Trophoblast cell (in vitro differentiated cells and primary cell): ENCODE measurements around the gene ENPP3. TPM values are rescaled to one million over a fixed set of nuclear protein-coding genes. Genes with fewer than 3 reads are reported as not detected.

Source experiments
- DNase-seq, 2 donors: peaks; one replicate each; pipeline ENCODE4 v3.0.0-alpha.2; 2016
- H2AFZ ChIP-seq: 2 replicates; pipeline ENCODE4 v1.6.1; 2013; ENCODE audit warnings: low read length, moderate library complexity, mild to moderate bottlenecking; ENCODE audit not compliant: insufficient read depth, poor library complexity
- H2AK5ac ChIP-seq: 2 replicates; pipeline ENCODE4 v1.6.1; 2013; ENCODE audit warnings: mild to moderate bottlenecking, low read length
- H2BK120ac ChIP-seq: 2 replicates; pipeline ENCODE4 v1.6.1; 2013; ENCODE audit warnings: low read length, mild to moderate bottlenecking, moderate library complexity; ENCODE audit not compliant: insufficient read depth, poor library complexity
- H2BK12ac ChIP-seq: 2 replicates; pipeline ENCODE4 v1.6.1; 2013; ENCODE audit warnings: mild to moderate bottlenecking, low read length, moderate library complexity
- H2BK5ac ChIP-seq: 2 replicates; pipeline ENCODE4 v1.6.1; 2013; ENCODE audit warnings: low read length, low read depth, moderate library complexity, mild to moderate bottlenecking; ENCODE audit not compliant: poor library complexity
- H3K14ac ChIP-seq: 2 replicates; pipeline ENCODE4 v1.6.1; 2013; ENCODE audit warnings: mild to moderate bottlenecking, low read length
- H3K18ac ChIP-seq: 2 replicates; pipeline ENCODE4 v1.6.1; 2013; ENCODE audit warnings: mild to moderate bottlenecking, low read length
- H3K23ac ChIP-seq: 2 replicates; pipeline ENCODE4 v1.6.1; 2013; ENCODE audit warnings: low read length
- H3K27ac ChIP-seq: 2 replicates; pipeline ENCODE4 v1.5.1; 2013; ENCODE audit warnings: low read depth, mild to moderate bottlenecking, inconsistent platforms, low read length, moderate library complexity
- H3K27me3 ChIP-seq: 2 replicates; pipeline ENCODE4 v1.6.1; 2013; ENCODE audit warnings: inconsistent platforms, mild to moderate bottlenecking, low read length, moderate library complexity; ENCODE audit not compliant: insufficient read depth
- H3K36me3 ChIP-seq, 2 experiments: 1 replicate in 1 of 2; 2 replicates in 1 of 2; pipeline ENCODE4 v1.6.1; 2013; ENCODE audit warnings: low read length in 2 of 2, mild to moderate bottlenecking in 2 of 2, moderate library complexity in 1 of 2; ENCODE audit not compliant: insufficient read depth in 2 of 2, control insufficient read depth in 1 of 2
- H3K4ac ChIP-seq: 2 replicates; pipeline ENCODE4 v1.6.1; 2013; ENCODE audit warnings: low read depth, mild to moderate bottlenecking, low read length, moderate library complexity
- H3K4me1 ChIP-seq, 2 experiments: 1 replicate in 1 of 2; 2 replicates in 1 of 2; pipeline ENCODE4 v1.6.1; 2013; ENCODE audit warnings: low read length in 2 of 2, mild to moderate bottlenecking in 2 of 2, moderate library complexity in 1 of 2; ENCODE audit not compliant: insufficient read depth in 2 of 2, control insufficient read depth in 1 of 2
- H3K4me2 ChIP-seq: 2 replicates; pipeline ENCODE4 v1.6.1; 2013; ENCODE audit warnings: inconsistent platforms, mild to moderate bottlenecking, low read length, moderate library complexity
- H3K4me3 ChIP-seq: 2 replicates; pipeline ENCODE4 v1.5.1; 2013; ENCODE audit warnings: mild to moderate bottlenecking, low read depth, low read length, inconsistent platforms
- H3K79me1 ChIP-seq: one replicate; pipeline ENCODE4 v1.6.1; 2013; ENCODE audit warnings: low read length
- H3K79me2 ChIP-seq: 2 replicates; pipeline ENCODE4 v1.6.1; 2013; ENCODE audit warnings: low read length, mild to moderate bottlenecking; ENCODE audit not compliant: control insufficient read depth, insufficient read depth, poor library complexity
- H3K9ac ChIP-seq: 2 replicates; pipeline ENCODE4 v1.6.1; 2013; ENCODE audit warnings: mild to moderate bottlenecking, low read length
- H3K9me3 ChIP-seq: 2 replicates; pipeline ENCODE4 v1.6.1; 2013; ENCODE audit warnings: low read depth, mild to moderate bottlenecking, control low read depth, inconsistent platforms, low read length; ENCODE audit not compliant: insufficient read depth
- H4K12ac ChIP-seq: 2 replicates; pipeline ENCODE4 v1.6.1; 2013; ENCODE audit warnings: low read depth, mild to moderate bottlenecking, low read length, moderate library complexity
- H4K8ac ChIP-seq: 2 replicates; pipeline ENCODE4 v1.6.1; 2013; ENCODE audit warnings: low read depth, mild to moderate bottlenecking, low read length, moderate library complexity
- H4K91ac ChIP-seq: one replicate; pipeline ENCODE4 v1.6.1; 2013; ENCODE audit warnings: low read depth, mild to moderate bottlenecking, low read length, moderate library complexity
- WGBS: extraction: QIAGEN DNeasy Blood & Tissue Kit; methylation state at CpG from one replicate; pipeline ENCODE4 v1.1.7; 2013; ENCODE audit warnings: missing lambda C conversion rate; ENCODE audit not compliant: insufficient read length, insufficient coverage; ENCODE audit errors: extremely low coverage; 5-methylcytosine and 5-hydroxymethylcytosine counted together
- polyA plus RNA-seq: library from polyadenylated mRNA; stranded (reverse); fragments of 200-250 nt; gene quantifications from 2 replicates; pipeline ENCODE4 v1.2.3, GENCODE V29; 2013

The ENPP3 gene
- 0.01 and 0.03 TPM in 2 replicates for polyA plus RNA-seq

DNA sequence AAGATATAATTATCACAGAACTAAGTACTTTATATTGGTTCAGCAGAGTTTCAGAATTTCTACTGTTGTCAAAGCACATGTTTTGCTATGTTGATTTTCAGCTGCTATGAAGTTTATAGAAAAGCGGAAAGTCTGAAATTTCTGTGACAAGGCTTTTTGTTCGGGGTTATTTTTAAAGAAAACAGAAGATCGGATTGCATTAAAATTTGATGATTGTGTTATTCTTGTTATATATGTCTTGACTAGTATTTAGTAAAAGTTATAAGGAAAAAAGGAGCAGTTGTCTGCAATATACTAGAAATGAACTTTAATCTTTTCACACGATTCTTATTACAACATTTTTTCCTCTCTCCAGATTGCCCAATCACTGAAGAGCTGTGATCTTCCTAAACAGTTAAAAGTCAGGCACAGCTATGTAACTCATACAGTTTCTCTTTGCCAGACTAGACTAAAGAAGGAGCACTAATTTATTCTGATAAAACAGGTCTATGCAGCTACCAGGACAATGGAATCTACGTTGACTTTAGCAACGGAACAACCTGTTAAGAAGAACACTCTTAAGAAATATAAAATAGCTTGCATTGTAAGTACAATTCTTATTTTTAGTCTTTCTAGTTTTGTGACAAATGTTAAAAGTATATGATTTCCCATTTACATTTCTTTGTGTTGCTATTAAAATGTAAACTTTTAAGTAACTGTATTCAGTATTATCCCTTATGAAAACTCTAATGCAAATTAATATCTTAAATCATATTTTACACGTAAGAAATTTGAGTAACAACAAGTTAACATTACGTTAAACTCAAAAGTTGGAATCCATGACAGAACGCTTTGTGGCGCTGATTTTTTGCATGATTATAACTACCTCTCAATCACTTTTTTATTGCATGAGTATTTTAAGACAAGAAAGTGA lies at the start of gene ENPP3:
Gene ENPP3, plus strand, starts transcription at position 423 of the 913 bp plus-strand sequence. Its CDS starts 83 bp downstream, at position 506.
- Histone ChIP-seq H3K4me1 (no peaks in the 10 kb centered on the region), H3K18ac (no peak within 1 kb of the TSS), H3K27ac (no peak within 1 kb of the TSS), H4K8ac (no peak within 1 kb of the TSS), H3K9me3 (no peaks in the 10 kb centered on the region), H2BK5ac (no peak within 1 kb of the TSS), H3K23ac (no peak within 1 kb of the TSS), H3K4me3 (no peak within 1 kb of the TSS), H3K14ac (no peak within 1 kb of the TSS), H3K4me2 (no peak within 1 kb of the TSS), H3K36me3 (no peaks in the 10 kb centered on the region), H4K12ac (no peak within 1 kb of the TSS), H3K9ac (no peak within 1 kb of the TSS), H2AFZ (no peak within 1 kb of the TSS), H2BK120ac (no peak within 1 kb of the TSS), H4K91ac (no peak within 1 kb of the TSS), H3K27me3 (no peaks in the 10 kb centered on the region), H3K4ac (no peak within 1 kb of the TSS), H2AK5ac (no peak within 1 kb of the TSS), H3K79me2 (no peaks in the 10 kb centered on the region), H2BK12ac (no peak within 1 kb of the TSS), H3K79me1 (no peaks in the 10 kb centered on the region)
- WGBS = no CpG with 5 or more reads among the region's 10 CpGs
- no peak for DNase-seq

DNA sequence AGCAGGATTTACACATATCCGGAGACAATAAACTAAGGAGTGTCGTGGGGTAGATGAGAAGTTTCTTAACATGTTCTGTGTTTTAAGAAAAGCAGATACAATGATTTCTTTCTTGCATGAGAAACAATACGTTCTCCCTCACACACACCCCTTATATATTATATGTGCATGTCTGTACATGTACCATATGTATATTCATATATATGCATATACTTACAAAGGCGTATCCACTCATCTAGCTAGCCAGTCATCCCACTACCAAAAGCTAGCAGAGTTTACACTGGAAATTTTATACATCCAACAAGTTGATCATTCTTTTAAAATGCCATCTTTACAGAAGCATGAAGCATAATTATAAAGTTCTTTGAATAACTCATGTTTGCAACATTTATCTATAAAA lies 49.2 kb upstream of the ENPP3 start:
- H3K9me3 ChIP-seq = no peaks in the 10 kb centered on the region
- no peak for DNase-seq

GRCh38 chr6:131588643-131589042 lies 48.5 kb upstream of the ENPP3 start:
- Histone ChIP-seq H3K4me2 (no peak overlapping the region), H3K36me3 (peaks cover 21% of the 10 kb centered on the region in 2 experiments), H3K14ac (no peak overlapping the region), H4K91ac (no peak overlapping the region), H3K9me3 (no peaks in the 10 kb centered on the region), H3K4ac (no peak overlapping the region), H2BK5ac (no peak overlapping the region), H3K27ac (no peak overlapping the region), H3K79me2 (no peaks in the 10 kb centered on the region), H2BK120ac (no peak overlapping the region), H4K12ac (no peak overlapping the region), H3K79me1 (no peaks in the 10 kb centered on the region), H3K4me3 (no peak overlapping the region), H3K18ac (no peak overlapping the region), H2AFZ (no peak overlapping the region), H3K9ac (no peak overlapping the region), H3K27me3 (no peaks in the 10 kb centered on the region), H4K8ac (no peak overlapping the region), H3K4me1 (no peaks in the 10 kb centered on the region), H3K23ac (no peak overlapping the region), H2AK5ac (no peak overlapping the region), H2BK12ac (no peak overlapping the region)
- no peak for DNase-seq
- WGBS = no CpG with 5 or more reads among the region's 2 CpGs

More for the DNA sequence above, 49.2 kb upstream of the ENPP3 start:
- H4K91ac ChIP-seq = no peak overlapping the region
- no peaks in the 10 kb centered on the region for H3K79me2 ChIP-seq
- H3K79me1 ChIP-seq = no peaks in the 10 kb centered on the region
- no peak overlapping the region for H2BK5ac ChIP-seq
- no peaks in the 10 kb centered on the region for H3K4me1 ChIP-seq
- no peak overlapping the region for H2BK120ac ChIP-seq
- H3K27ac ChIP-seq = no peak overlapping the region
- H3K4me3 ChIP-seq = no peak overlapping the region
- H2AK5ac ChIP-seq = no peak overlapping the region
- no peak overlapping the region for H4K12ac ChIP-seq
- H3K4me2 ChIP-seq = no peak overlapping the region
- no peak overlapping the region for H2AFZ ChIP-seq
- no CpG with 5 or more reads among the region's 4 CpGs for WGBS
- H3K9ac ChIP-seq = no peak overlapping the region
- no peak overlapping the region for H3K4ac ChIP-seq
- no peak overlapping the region for H3K18ac ChIP-seq
- no peak overlapping the region for H4K8ac ChIP-seq
- H3K23ac ChIP-seq = no peak overlapping the region
- no peaks in the 10 kb centered on the region for H3K27me3 ChIP-seq
- H2BK12ac ChIP-seq = no peak overlapping the region
- H3K36me3 ChIP-seq = peaks cover 19 to 20% of the 10 kb centered on the region in 2 experiments
- H3K14ac ChIP-seq = no peak overlapping the region

DNA sequence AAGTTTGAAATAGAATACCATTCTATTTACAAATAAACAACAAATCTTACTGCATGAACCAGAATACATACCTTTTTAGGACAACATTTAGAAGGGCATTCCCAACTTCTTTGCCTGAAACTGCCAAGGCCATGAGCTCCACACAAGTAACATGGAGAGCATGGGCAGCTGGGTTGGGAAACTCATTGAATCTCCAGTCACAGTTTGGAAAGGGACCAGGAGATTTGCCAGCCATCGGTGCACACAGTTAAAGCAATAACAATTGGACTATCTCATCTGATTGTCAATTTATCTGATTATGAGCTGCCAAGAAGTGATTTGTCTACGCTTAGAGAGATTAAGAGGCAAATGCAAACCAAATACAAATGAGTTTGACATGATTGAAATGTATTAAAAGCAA lies 44.2 kb upstream of the ENPP3 start:
- no peak overlapping the region for H2AK5ac ChIP-seq
- H3K23ac ChIP-seq = no peak overlapping the region
- no peak overlapping the region for H3K4me3 ChIP-seq
- no peaks in the 10 kb centered on the region for H3K79me1 ChIP-seq
- no peak overlapping the region for H2AFZ ChIP-seq
- H2BK5ac ChIP-seq = no peak overlapping the region
- no peak overlapping the region for H4K8ac ChIP-seq
- no peak overlapping the region for H3K4me2 ChIP-seq
- no peaks in the 10 kb centered on the region for H3K27me3 ChIP-seq
- H4K91ac ChIP-seq = no peak overlapping the region
- no peak overlapping the region for H3K27ac ChIP-seq
- no peak overlapping the region for H3K14ac ChIP-seq
- no peak overlapping the region for H3K9ac ChIP-seq
- no peak overlapping the region for H3K4ac ChIP-seq
- no peak overlapping the region for H3K18ac ChIP-seq
- H2BK120ac ChIP-seq = no peak overlapping the region
- H3K79me2 ChIP-seq = no peaks in the 10 kb centered on the region
- peaks cover 18 to 24% of the 10 kb centered on the region in 2 experiments for H3K36me3 ChIP-seq
- no peaks in the 10 kb centered on the region for H3K4me1 ChIP-seq
- WGBS = no CpG with 5 or more reads among the region's 2 CpGs
- no peak overlapping the region for H4K12ac ChIP-seq
- H3K9me3 ChIP-seq = no peaks in the 10 kb centered on the region
- DNase-seq = no peak
- no peak overlapping the region for H2BK12ac ChIP-seq
